Keratinocyte (primary cell): ENCODE measurements around the gene NUAK2. TPM values are rescaled to one million over a fixed set of nuclear protein-coding genes. Genes with fewer than 3 reads are reported as not detected.

Experiments
- DNase-seq: peaks from one replicate; pipeline ENCODE4 v3.0.0-alpha.2; 2011; ENCODE audit warnings: low read depth, missing footprints, low spot score
- FAIRE-seq: peaks from 2 replicates; lab custom pipeline; 2011; peaks lifted over from hg19 to GRCh38; lab: Jason Lieb, UNC
- H2AFZ ChIP-seq: 2 replicates; pipeline ENCODE4 v1.6.0; 2012; ENCODE audit warnings: low read length, control low read depth, inconsistent platforms; ENCODE audit not compliant: control insufficient read depth
- H3K27ac ChIP-seq: 2 replicates; pipeline ENCODE4 v1.5.1; 2011; ENCODE audit warnings: low read length; ENCODE audit not compliant: control insufficient read depth, insufficient read depth
- H3K27me3 ChIP-seq: 3 replicates; pipeline ENCODE4 v1.6.0; 2011; ENCODE audit warnings: low read length; ENCODE audit not compliant: control insufficient read depth, insufficient read depth; ENCODE audit errors: extremely low read depth
- H3K36me3 ChIP-seq, 2 experiments: 2 replicates in 1 of 2; 3 replicates in 1 of 2; pipeline ENCODE4 v1.5.1; 2011; ENCODE audit warnings: low read length in 2 of 2, mild to moderate bottlenecking in 1 of 2; ENCODE audit not compliant: control insufficient read depth in 2 of 2, insufficient read depth in 2 of 2; ENCODE audit errors: extremely low read depth in 1 of 2
- H3K4me1 ChIP-seq: 3 replicates; pipeline ENCODE4 v1.5.1; 2011; ENCODE audit warnings: low read length; ENCODE audit not compliant: control insufficient read depth, insufficient read depth; ENCODE audit errors: extremely low read depth
- H3K4me2 ChIP-seq: 3 replicates; pipeline ENCODE4 v1.6.0; 2011; ENCODE audit warnings: low read depth, low read length; ENCODE audit not compliant: control insufficient read depth, insufficient read depth; ENCODE audit errors: extremely low read depth
- H3K4me3 ChIP-seq, 3 experiments: fragments of 200-600 bp in 1 of 3; sonication (generic) in 1 of 3; 2 replicates in 2 of 3; 3 replicates in 1 of 3; pipeline ENCODE4 v1.5.1; 2011 to 2016; ENCODE audit warnings: low read length in 3 of 3, mild to moderate bottlenecking in 3 of 3, control low read depth in 2 of 3, inconsistent platforms in 1 of 3, low read depth in 1 of 3, mixed read lengths in 1 of 3, mixed run types in 1 of 3, moderate library complexity in 1 of 3; ENCODE audit not compliant: control insufficient read depth in 2 of 3, insufficient read depth in 2 of 3; ENCODE audit errors: extremely low read depth in 1 of 3
- H3K79me2 ChIP-seq: 2 replicates; pipeline ENCODE4 v1.6.0; 2012; ENCODE audit warnings: low read length; ENCODE audit not compliant: control insufficient read depth, insufficient read depth
- H3K9ac ChIP-seq: 3 replicates; pipeline ENCODE4 v1.6.0; 2011; ENCODE audit warnings: low read length; ENCODE audit not compliant: control insufficient read depth, insufficient read depth; ENCODE audit errors: extremely low read depth
- H3K9me1 ChIP-seq: 3 replicates; pipeline ENCODE4 v1.6.0; 2011; ENCODE audit warnings: low read length; ENCODE audit not compliant: control insufficient read depth, insufficient read depth; ENCODE audit errors: extremely low read depth
- H3K9me3 ChIP-seq: 2 replicates; pipeline ENCODE4 v1.5.1; 2012; ENCODE audit warnings: low read depth, low read length; ENCODE audit not compliant: control insufficient read depth
- H4K20me1 ChIP-seq: 3 replicates; pipeline ENCODE4 v1.6.0; 2011; ENCODE audit warnings: low read length; ENCODE audit not compliant: control insufficient read depth, insufficient read depth; ENCODE audit errors: extremely low read depth
- CTCF ChIP-seq, 3 experiments: IDR thresholded peaks in 1 of 3; conservative IDR thresholded peaks in 1 of 3; optimal IDR thresholded peaks in 1 of 3; 2 replicates in 2 of 3; 3 replicates in 1 of 3; pipeline versions ENCODE3 to v1.5.1; 2011; ENCODE audit warnings: low read length in 3 of 3, mild to moderate bottlenecking in 3 of 3, moderate library complexity in 2 of 3, control low read depth in 1 of 3, inconsistent platforms in 1 of 3; ENCODE audit not compliant: insufficient read depth in 2 of 3; ENCODE audit errors: extremely low read depth in 1 of 3
- EZH2 ChIP-seq: IDR thresholded peaks from one replicate; pipeline ENCODE4 v1.6.1; 2012; ENCODE audit warnings: inconsistent platforms, mild to moderate bottlenecking, low read length, moderate library complexity
- dilution Hi-C: fragments of 300-500 bp; cut with MboI; formaldehyde crosslinking; loops from one replicate; pipeline ENCODE4 v1.7.0; 2020; ENCODE audit warnings: low sequenced_read_pairs; ENCODE audit not compliant: extremely low pct_ligation_motif_present
- polyA minus RNA-seq, 3 experiments: library from RNA; depleted of rRNA, polyadenylated mRNA; stranded (reverse); fragments of >200 nt; gene quantifications; 1 replicate in 1 of 3; 2 replicates in 1 of 3; 3 replicates in 1 of 3; pipeline ENCODE4 v1.2.3, GENCODE V29; 2011
- polyA plus RNA-seq, 5 experiments: library from polyadenylated mRNA; depleted of rRNA in 3 of 5; stranded (reverse) in 3 of 5; stranded (forward) in 1 of 5; unstranded in 1 of 5; fragments of >200 nt; gene quantifications; 1 replicate in 1 of 5; 2 replicates in 3 of 5; 3 replicates in 1 of 5; pipeline versions ENCODE4 v1.2.1 to v1.2.3, GENCODE V29; 2011 to 2012; ENCODE audit warnings: missing spikeins in 2 of 5, low read depth in 1 of 5, low replicate concordance in 1 of 5

NUAK2 gene
- polyA plus RNA-seq (2.8 to 5.9 TPM (median 3.9 TPM) in 3 replicates), polyA minus RNA-seq (4.1 to 8.7 TPM (median 4.3 TPM) in 3 replicates)
- 2.9 TPM for polyA plus RNA-seq (2011; ENCODE audit: low read depth)
- polyA plus RNA-seq (2011; cell fraction: cytosol; rRNA removed), result 3.0 TPM in 2 replicates
- 7.9 and 8.2 TPM in 2 replicates for polyA plus RNA-seq (2011; cell fraction: nucleus; rRNA removed)
- 5.4 and 7.6 TPM in 2 replicates for polyA plus RNA-seq (2012; ENCODE audit: low replicate concordance)
- 5.8 TPM for polyA minus RNA-seq (2011; cell fraction: cytosol; rRNA and poly(A)+ RNA removed)
- 9.7 and 12.9 TPM in 2 replicates for polyA minus RNA-seq (2011; cell fraction: nucleus; rRNA and poly(A)+ RNA removed)

- H3K4me2 ChIP-seq, result peak within 1 kb of the TSS; percentile 97
- no peaks in the 10 kb centered on the region for H3K9me3 ChIP-seq
- H2AFZ ChIP-seq, result peak within 1 kb of the TSS; percentile 76
- TF ChIP-seq CTCF (optimal IDR thresholded peaks at IDR 0.05 in 1 of 3, IDR thresholded peaks at IDR 0.05 in 1 of 3, conservative IDR thresholded peaks at IDR 0.05 in 1 of 3; ENCODE audit: extremely low read depth in 1 of 3, insufficient read depth in 2 of 3, low read length in 3 of 3) (peak; percentile 17 to 53 (median 42)), EZH2 (no peak)
- H3K9me1 ChIP-seq, result no peaks in the 10 kb centered on the region
- H3K27me3 ChIP-seq, result no peaks in the 10 kb centered on the region
- DNase-seq (no peak), FAIRE-seq (no peak)
- H3K27ac ChIP-seq, result peak within 1 kb of the TSS; percentile 81
- peaks cover 6% of the 10 kb centered on the region for H4K20me1 ChIP-seq
- H3K79me2 ChIP-seq, result peaks cover 48% of the 10 kb centered on the region
- no peaks in the 10 kb centered on the region for H3K36me3 ChIP-seq
- H3K4me3 ChIP-seq, result peak within 1 kb of the TSS; percentile 91 to 99 (median 97)
- H3K9ac ChIP-seq, result peak within 1 kb of the TSS; percentile 89
- dilution Hi-C loops, result no loop called here
- H3K4me1 ChIP-seq, result peaks cover 45% of the 10 kb centered on the region
Measured at GRCh38 chr1:205321162-205321958, at the start of gene NUAK2. Gene NUAK2 (minus strand): TSS chr1:205321745. CDS start chr1:205321628, 117 bp downstream.

GRCh38 chr1:205370780-205371179, 49.2 kb upstream of the NUAK2 start:
- TF ChIP-seq CTCF (optimal IDR thresholded peaks at IDR 0.05 in 1 of 3, IDR thresholded peaks at IDR 0.05 in 1 of 3, conservative IDR thresholded peaks at IDR 0.05 in 1 of 3; ENCODE audit: extremely low read depth in 1 of 3, insufficient read depth in 2 of 3, low read length in 3 of 3) (no peak), EZH2 (no peak)
- Histone ChIP-seq H3K9me1 (no peaks in the 10 kb centered on the region), H3K27me3 (no peaks in the 10 kb centered on the region), H3K27ac (no peak overlapping the region), H3K4me3 (no peak overlapping the region), H3K36me3 (no peaks in the 10 kb centered on the region), H2AFZ (no peak overlapping the region), H3K79me2 (no peaks in the 10 kb centered on the region), H3K9ac (no peak overlapping the region), H3K9me3 (no peaks in the 10 kb centered on the region), H4K20me1 (no peaks in the 10 kb centered on the region), H3K4me2 (no peak overlapping the region), H3K4me1 (peaks cover 25% of the 10 kb centered on the region)
- DNase-seq, result no peak
- dilution Hi-C loops, result no loop called here
- FAIRE-seq, result no peak
